H1 (cell line): ENCODE data around the gene OR52E2. TPM values are rescaled to one million over a fixed set of nuclear protein-coding genes. Genes with fewer than 3 reads are reported as not detected.

Experiments
- CTCF ChIA-PET: fragments of 300-600 bp; sonication (Branson Sonifier 250); formaldehyde crosslinking; loops from one replicate; lab custom pipeline; 2021; ENCODE audit not compliant: partially characterized antibody; lab: Charles Lee
- POLR2A ChIA-PET: fragments of 300-600 bp; sonication (Branson Sonifier 250); formaldehyde crosslinking; loops from one replicate; lab custom pipeline; 2021; ENCODE audit warnings: inconsistent platforms; ENCODE audit not compliant: partially characterized antibody; lab: Charles Lee
- DNase-seq, 2 experiments: peaks; one replicate each; pipeline versions ENCODE4 v3.0.0 to v3.0.0-alpha.2; 2010 to 2022; ENCODE audit warnings: low spot score in 2 of 2, low read depth in 1 of 2, mixed read lengths in 1 of 2
- FAIRE-seq: peaks from 2 replicates; lab custom pipeline; 2011; peaks lifted over from hg19 to GRCh38; lab: Jason Lieb, UNC
- H2AFZ ChIP-seq: 2 replicates; pipeline ENCODE4 v1.8.1; 2012; ENCODE audit warnings: low read length, inconsistent platforms
- H2AK5ac ChIP-seq: 2 replicates; pipeline ENCODE4 v1.6.1; 2013; ENCODE audit warnings: low read depth, low read length
- H2BK120ac ChIP-seq: replicated peaks from 2 replicates; pipeline ENCODE3; 2013; ENCODE audit warnings: low read depth, low read length, inconsistent platforms
- H2BK12ac ChIP-seq: 2 replicates; pipeline ENCODE4 v1.6.1; 2013; ENCODE audit warnings: low read depth, low read length
- H2BK15ac ChIP-seq: 2 replicates; pipeline ENCODE4 v1.6.1; 2013; ENCODE audit warnings: low read length
- H2BK20ac ChIP-seq: 2 replicates; pipeline ENCODE4 v1.6.1; 2013; ENCODE audit warnings: low read length
- H2BK5ac ChIP-seq: 2 replicates; pipeline ENCODE4 v1.6.1; 2013; ENCODE audit warnings: low read depth, low read length
- H3K14ac ChIP-seq: 2 replicates; pipeline ENCODE4 v1.6.1; 2013; ENCODE audit warnings: inconsistent platforms; ENCODE audit not compliant: insufficient read length
- H3K18ac ChIP-seq: 2 replicates; pipeline ENCODE4 v1.6.1; 2013; ENCODE audit warnings: low read length; ENCODE audit errors: extremely low read depth
- H3K23ac ChIP-seq: 2 replicates; pipeline ENCODE4 v1.6.1; 2013; ENCODE audit warnings: inconsistent platforms; ENCODE audit not compliant: insufficient read length
- H3K23me2 ChIP-seq: 2 replicates; pipeline ENCODE4 v1.6.1; 2013; ENCODE audit warnings: low read depth, low read length
- H3K27ac ChIP-seq: 2 replicates; pipeline ENCODE4 v1.6.1; 2011; ENCODE audit warnings: low read depth, low read length, inconsistent platforms
- H3K27me3 ChIP-seq, 4 experiments: replicated peaks in 1 of 4; 1 replicate in 1 of 4; 2 replicates in 3 of 4; pipeline versions ENCODE4 v1.6.1 to v1.8.1; 2011 to 2013; ENCODE audit warnings: low read length in 3 of 4, mild to moderate bottlenecking in 3 of 4, inconsistent platforms in 2 of 4, mixed read lengths in 2 of 4, moderate library complexity in 1 of 4; ENCODE audit not compliant: control insufficient read depth in 3 of 4, insufficient read depth in 3 of 4; ENCODE audit errors: extremely low read depth in 1 of 4
- H3K36me3 ChIP-seq, 4 experiments: 2 replicates each; pipeline versions ENCODE4 v1.6.1 to v1.8.1; 2011 to 2013; ENCODE audit warnings: mild to moderate bottlenecking in 4 of 4, low read length in 3 of 4, moderate library complexity in 2 of 4, control low read depth in 1 of 4, inconsistent platforms in 1 of 4; ENCODE audit not compliant: insufficient read depth in 4 of 4, control insufficient read depth in 2 of 4
- H3K4ac ChIP-seq: replicated peaks from 2 replicates; pipeline ENCODE3; 2013; ENCODE audit warnings: low read length, low read depth, mixed read lengths, inconsistent platforms; ENCODE audit not compliant: insufficient read length
- H3K4me1 ChIP-seq, 4 experiments: replicated peaks in 1 of 4; 1 replicate in 1 of 4; 2 replicates in 3 of 4; pipeline versions ENCODE4 v1.6.1 to v1.8.1; 2011 to 2013; ENCODE audit warnings: low read length in 3 of 4, inconsistent platforms in 2 of 4, mixed read lengths in 1 of 4; ENCODE audit not compliant: insufficient read depth in 4 of 4, control insufficient read depth in 3 of 4
- H3K4me2 ChIP-seq, 2 experiments: 2 replicates each; pipeline versions ENCODE4 v1.6.1 to v1.8.1; 2011 to 2013; ENCODE audit warnings: low read depth in 2 of 2, low read length in 2 of 2, control low read depth in 1 of 2, inconsistent platforms in 1 of 2, mild to moderate bottlenecking in 1 of 2; ENCODE audit not compliant: insufficient read depth in 1 of 2
- H3K4me3 ChIP-seq, 4 experiments: fragments of 200-600, 300-600 bp in 1 of 4; sonication (generic), shearing (Covaris generic), sonication (Bioruptor Twin) in 1 of 4; 2 replicates each; pipeline versions ENCODE4 v1.5.1 to v1.8.1; 2011 to 2016; ENCODE audit warnings: low read length in 4 of 4, low read depth in 3 of 4, control low read depth in 2 of 4, inconsistent platforms in 2 of 4, mild to moderate bottlenecking in 2 of 4, mixed read lengths in 1 of 4, moderate library complexity in 1 of 4; ENCODE audit not compliant: insufficient read depth in 2 of 4; ENCODE audit errors: extremely low read depth in 1 of 4
- H3K56ac ChIP-seq: replicated peaks from 2 replicates; pipeline ENCODE3; 2013; ENCODE audit warnings: low read depth, mild to moderate bottlenecking, mixed read lengths, low read length, inconsistent platforms; ENCODE audit not compliant: insufficient read length
- H3K79me1 ChIP-seq: 2 replicates; pipeline ENCODE4 v1.6.1; 2013; ENCODE audit warnings: low read depth, low read length, control low read depth
- H3K79me2 ChIP-seq, 2 experiments: 2 replicates each; pipeline versions ENCODE4 v1.6.1 to v1.8.1; 2012 to 2013; ENCODE audit warnings: low read length in 2 of 2, mild to moderate bottlenecking in 2 of 2, inconsistent platforms in 1 of 2; ENCODE audit not compliant: insufficient read depth in 2 of 2, control insufficient read depth in 1 of 2
- H3K9ac ChIP-seq, 4 experiments: replicated peaks in 1 of 4; 1 replicate in 1 of 4; 2 replicates in 3 of 4; pipeline versions ENCODE4 v1.6.1 to v1.8.1; 2011 to 2013; ENCODE audit warnings: low read depth in 3 of 4, low read length in 3 of 4, control low read depth in 2 of 4, mild to moderate bottlenecking in 2 of 4, moderate library complexity in 2 of 4, inconsistent platforms in 1 of 4; ENCODE audit errors: extremely low read depth in 1 of 4
- H3K9me3 ChIP-seq, 2 experiments: 2 replicates each; pipeline versions ENCODE4 v1.6.1 to v1.8.1; 2012 to 2013; ENCODE audit warnings: mild to moderate bottlenecking in 2 of 2, moderate library complexity in 2 of 2, control low read depth in 1 of 2, inconsistent platforms in 1 of 2, low read depth in 1 of 2, low read length in 1 of 2, mixed read lengths in 1 of 2; ENCODE audit not compliant: insufficient read depth in 2 of 2
- H4K20me1 ChIP-seq, 2 experiments: replicated peaks in 1 of 2; 2 replicates each; pipeline versions ENCODE3 to v1.8.1; 2011 to 2013; ENCODE audit warnings: inconsistent platforms in 2 of 2, low read length in 2 of 2, mild to moderate bottlenecking in 1 of 2; ENCODE audit not compliant: insufficient read depth in 2 of 2, control insufficient read depth in 1 of 2
- H4K5ac ChIP-seq: 2 replicates; pipeline ENCODE4 v1.6.1; 2013; ENCODE audit warnings: low read length, low read depth, mixed read lengths, inconsistent platforms; ENCODE audit not compliant: insufficient read length
- H4K8ac ChIP-seq: 2 replicates; pipeline ENCODE4 v1.8.0; 2013; ENCODE audit warnings: mild to moderate bottlenecking, moderate library complexity, low read length, inconsistent platforms; ENCODE audit not compliant: insufficient read depth; ENCODE audit errors: extremely low read depth
- H4K91ac ChIP-seq: replicated peaks from 2 replicates; pipeline ENCODE3; 2013; ENCODE audit warnings: low read length, mixed read lengths, inconsistent platforms; ENCODE audit not compliant: insufficient read length
- CBX8 ChIP-seq: fragments of 300-800, 300-1000 bp; sonication (generic); IDR thresholded peaks from 2 replicates; pipeline ENCODE4 v1.7.1; 2016; ENCODE audit warnings: low read depth, low read length, borderline replicate concordance
- SAP30 ChIP-seq: fragments of 300-600 bp; sonication (generic); IDR thresholded peaks from 2 replicates; pipeline ENCODE4 v1.7.1; 2012; ENCODE audit warnings: low read length, moderate library complexity, mild to moderate bottlenecking, inconsistent platforms; ENCODE audit not compliant: insufficient read depth, insufficient replicate concordance
- SIX5 ChIP-seq: IDR thresholded peaks from 2 replicates; pipeline ENCODE4 v1.6.1; 2011; ENCODE audit warnings: mild to moderate bottlenecking, low read depth, low read length
- SP4 ChIP-seq: IDR thresholded peaks from 2 replicates; pipeline ENCODE4 v1.6.1; 2012; ENCODE audit warnings: low read length, inconsistent platforms
- TBP ChIP-seq: IDR thresholded peaks from 2 replicates; pipeline ENCODE4 v1.6.1; 2011; ENCODE audit warnings: low read depth, low read length, improper control_type of control experiment
- TCF12 ChIP-seq: IDR thresholded peaks from 2 replicates; pipeline ENCODE4 v1.6.1; 2011; ENCODE audit warnings: low read depth, mild to moderate bottlenecking, low read length
- TEAD4 ChIP-seq: IDR thresholded peaks from 2 replicates; pipeline ENCODE4 v1.6.1; 2012; ENCODE audit warnings: low read depth, low read length, inconsistent platforms, mixed read lengths
- polyA plus RNA-seq, 7 experiments: library from polyadenylated mRNA; depleted of rRNA in 3 of 7; stranded (reverse) in 5 of 7; unstranded in 2 of 7; fragments of >200 nt in 5 of 7; fragments of 200-250 nt in 2 of 7; gene quantifications; 1 replicate in 5 of 7; 2 replicates in 1 of 7; 4 replicates in 1 of 7; pipeline versions ENCODE4 v1.2.1 to v1.2.3, GENCODE V29; 2011 to 2013; ENCODE audit warnings: missing spikeins in 2 of 7, mixed read lengths in 2 of 7
- total RNA-seq: library from RNA; stranded (reverse); fragmentation: NEBNext Ultra II Directional; extraction: Animal tissue kit (Norgen Biotek cat#: 25700); gene quantifications from 2 replicates; pipeline ENCODE4 v1.2.1, GENCODE V29; 2021

Gene OR52E2
- total and polyA plus RNA-seq, 2 of the 8 experiments (the other 6 are each of a cell fraction or from before 2014, with no cell fraction given), result not detected

GRCh38 chr11:5103066-5103465, 43.6 kb upstream of the OR52E2 start:
- DNase-seq, result no peak

More at GRCh38 chr11:5103066-5103465, 43.6 kb upstream of the OR52E2 start:
- no peak overlapping the region for H3K23ac ChIP-seq
- H4K5ac ChIP-seq, result no peak overlapping the region
- H2BK15ac ChIP-seq, result no peak overlapping the region
- no peaks in the 10 kb centered on the region for H3K27me3 ChIP-seq
- no peak overlapping the region for H4K91ac ChIP-seq
- H4K8ac ChIP-seq, result no peak overlapping the region
- POLR2A ChIA-PET, result no interaction called here
- no peak overlapping the region for H3K4me3 ChIP-seq
- no peak for FAIRE-seq
- no peaks in the 10 kb centered on the region for H4K20me1 ChIP-seq
- H2BK5ac ChIP-seq, result no peak overlapping the region
- H3K9ac ChIP-seq, result no peak overlapping the region
- H3K9me3 ChIP-seq, result no peaks in the 10 kb centered on the region
- no peak overlapping the region for H2BK20ac ChIP-seq
- no peak overlapping the region for H2AK5ac ChIP-seq
- no peak overlapping the region for H2AFZ ChIP-seq
- H3K18ac ChIP-seq, result no peak overlapping the region
- H2BK120ac ChIP-seq, result no peak overlapping the region
- no peak overlapping the region for H3K56ac ChIP-seq
- no peaks in the 10 kb centered on the region; the same call in 1 of the 2 replicates for H3K23me2 ChIP-seq
- no peak overlapping the region for H3K14ac ChIP-seq
- CTCF ChIA-PET, result no interaction called here
- TF ChIP-seq SAP30, result no peak
- TF ChIP-seq SIX5, result no peak
- TF ChIP-seq TCF12, result no peak
- no peak for TF ChIP-seq TBP
- TF ChIP-seq SP4, result no peak
- TF ChIP-seq TEAD4, result no peak
- no peak for TF ChIP-seq CBX8
- H3K27ac ChIP-seq, result no peak overlapping the region
- no peaks in the 10 kb centered on the region for H3K4me1 ChIP-seq
- H3K36me3 ChIP-seq, result no peaks in the 10 kb centered on the region
- no peak overlapping the region for H3K4me2 ChIP-seq
- H3K79me1 ChIP-seq, result no peaks in the 10 kb centered on the region
- H2BK12ac ChIP-seq, result no peak overlapping the region
- no peak overlapping the region for H3K4ac ChIP-seq
- H3K79me2 ChIP-seq, result no peaks in the 10 kb centered on the region
